ENCODE measurements around the gene TXNRD1. TPM values are rescaled to one million over a fixed set of nuclear protein-coding genes. Genes with fewer than 3 reads are reported as not detected.

Gene TXNRD1
- total and polyA plus RNA-seq, 5 donors, result 57.9 to 187 (median 144) TPM

GRCh38 chr12:104306943-104307654, 91.5 kb downstream of the TXNRD1 start:
- intact Hi-C loops (cut with DNase I), result no loop called here
- Histone ChIP-seq H3K4me3 (ENCODE audit: low read length) (no peak overlapping the region), H3K27ac (ENCODE audit: low read length) (no peak overlapping the region), H3K9me3 (ENCODE audit: control insufficient read depth, low read length) (no peaks in the 10 kb centered on the region), H3K27me3 (ENCODE audit: control insufficient read depth, insufficient read depth) (no peaks in the 10 kb centered on the region), H3K4me1 (ENCODE audit: control insufficient read depth, insufficient read depth, low read length) (peaks cover 14% of the 10 kb centered on the region)
- no peak for DNase-seq
- 84% methylated on average over 6 of the region's 6 CpGs for WGBS
- ATAC-seq, result no peak

GRCh38 chr12:104307655-104308000, 92.0 kb downstream of the TXNRD1 start:
- no peak overlapping the region for H3K27ac ChIP-seq (ENCODE audit: low read length)

GRCh38 chr12:104309446-104309993, 93.9 kb downstream of the TXNRD1 start:
- Histone ChIP-seq H3K27me3 (ENCODE audit: control insufficient read depth, insufficient read depth) (no peaks in the 10 kb centered on the region), H3K9me3 (ENCODE audit: control insufficient read depth, low read length) (no peaks in the 10 kb centered on the region), H3K27ac (ENCODE audit: low read length) (no peak overlapping the region), H3K4me1 (ENCODE audit: control insufficient read depth, insufficient read depth, low read length) (peaks cover 2% of the 10 kb centered on the region), H3K4me3 (ENCODE audit: low read length) (no peak overlapping the region)
- intact Hi-C loops (cut with DNase I), result no loop called here
- ATAC-seq (no peak), DNase-seq (peak in 1 of 3 donors; percentile 28)
- over 99% methylated on average over 4 of the region's 4 CpGs for WGBS

More at GRCh38 chr12:104307655-104308000, 92.0 kb downstream of the TXNRD1 start:
- Histone ChIP-seq H3K27me3 (ENCODE audit: control insufficient read depth, insufficient read depth) (no peaks in the 10 kb centered on the region), H3K4me1 (ENCODE audit: control insufficient read depth, insufficient read depth, low read length) (peaks cover 14% of the 10 kb centered on the region), H3K9me3 (ENCODE audit: control insufficient read depth, low read length) (no peaks in the 10 kb centered on the region), H3K4me3 (ENCODE audit: low read length) (no peak overlapping the region)
- ATAC-seq (no peak), DNase-seq (no peak)
- intact Hi-C loops (cut with DNase I), result no loop called here

- WGBS, result 78% methylated on average over 5 of the region's 5 CpGs
- intact Hi-C loops (cut with DNase I), result no loop called here
- no peak for ATAC-seq
Observed at GRCh38 chr12:104310751-104311633, 95.4 kb downstream of the TXNRD1 start.

GRCh38 chr12:104312202-104312601, 96.6 kb downstream of the TXNRD1 start:
- no peaks in the 10 kb centered on the region for H3K4me1 ChIP-seq (ENCODE audit: control insufficient read depth, insufficient read depth, low read length)
- DNase-seq (no peak), ATAC-seq (no peak)
- WGBS, result 78% methylated on average over 1 of the region's 1 CpG
- H3K27ac ChIP-seq (ENCODE audit: low read length), result no peak overlapping the region
- no peaks in the 10 kb centered on the region for H3K27me3 ChIP-seq (ENCODE audit: control insufficient read depth, insufficient read depth)
- intact Hi-C loops (cut with DNase I), result no loop called here
- no peak overlapping the region for H3K4me3 ChIP-seq (ENCODE audit: low read length)
- H3K9me3 ChIP-seq (ENCODE audit: control insufficient read depth, low read length), result no peaks in the 10 kb centered on the region

More at GRCh38 chr12:104310751-104311633, 95.4 kb downstream of the TXNRD1 start:
- no peaks in the 10 kb centered on the region for H3K27me3 ChIP-seq (ENCODE audit: control insufficient read depth, insufficient read depth)
- H3K9me3 ChIP-seq (ENCODE audit: control insufficient read depth, low read length), result no peaks in the 10 kb centered on the region
- H3K4me3 ChIP-seq (ENCODE audit: low read length), result no peak overlapping the region
- no peak overlapping the region for H3K27ac ChIP-seq (ENCODE audit: low read length)
- peaks cover under 1% of the 10 kb centered on the region for H3K4me1 ChIP-seq (ENCODE audit: control insufficient read depth, insufficient read depth, low read length)
- no peak for DNase-seq

- no peak overlapping the region for H3K27ac ChIP-seq (ENCODE audit: low read length)
- intact Hi-C loops (cut with DNase I), result no loop called here
- no peaks in the 10 kb centered on the region for H3K9me3 ChIP-seq (ENCODE audit: control insufficient read depth, low read length)
- H3K4me3 ChIP-seq (ENCODE audit: low read length), result no peak overlapping the region
- DNase-seq (no peak), ATAC-seq (no peak)
- H3K27me3 ChIP-seq (ENCODE audit: control insufficient read depth, insufficient read depth), result no peaks in the 10 kb centered on the region
- H3K4me1 ChIP-seq (ENCODE audit: control insufficient read depth, insufficient read depth, low read length), result no peaks in the 10 kb centered on the region
- WGBS, result 96% methylated on average over 1 of the region's 1 CpG
Observed at GRCh38 chr12:104312654-104313053, 97.1 kb downstream of the TXNRD1 start.

- ATAC-seq, result no peak
- H3K4me1 ChIP-seq (ENCODE audit: control insufficient read depth, insufficient read depth, low read length), result no peaks in the 10 kb centered on the region
- H3K27me3 ChIP-seq (ENCODE audit: control insufficient read depth, insufficient read depth), result no peaks in the 10 kb centered on the region
- DNase-seq, result no peak
- no peak overlapping the region for H3K27ac ChIP-seq (ENCODE audit: low read length)
- intact Hi-C loops (cut with DNase I), result no loop called here
- H3K9me3 ChIP-seq (ENCODE audit: control insufficient read depth, low read length), result no peaks in the 10 kb centered on the region
- WGBS, result 82% methylated on average over 4 of the region's 4 CpGs
- H3K4me3 ChIP-seq (ENCODE audit: low read length), result no peak overlapping the region
Observed at GRCh38 chr12:104313568-104314241, 98.1 kb downstream of the TXNRD1 start.

- H3K9me3 ChIP-seq (ENCODE audit: control insufficient read depth, low read length), result no peaks in the 10 kb centered on the region
- no peaks in the 10 kb centered on the region for H3K4me1 ChIP-seq (ENCODE audit: control insufficient read depth, insufficient read depth, low read length)
- intact Hi-C loops (cut with DNase I), result no loop called here
- ATAC-seq (no peak), DNase-seq (no peak)
- no peaks in the 10 kb centered on the region for H3K27me3 ChIP-seq (ENCODE audit: control insufficient read depth, insufficient read depth)
- no peak overlapping the region for H3K27ac ChIP-seq (ENCODE audit: low read length)
- H3K4me3 ChIP-seq (ENCODE audit: low read length), result no peak overlapping the region
- WGBS, result 92% methylated on average over 1 of the region's 1 CpG
Observed at GRCh38 chr12:104314242-104314614, 98.6 kb downstream of the TXNRD1 start.

- Histone ChIP-seq H3K27me3 (ENCODE audit: control insufficient read depth, insufficient read depth) (no peaks in the 10 kb centered on the region), H3K4me3 (ENCODE audit: low read length) (no peak overlapping the region), H3K9me3 (ENCODE audit: control insufficient read depth, low read length) (no peaks in the 10 kb centered on the region), H3K27ac (ENCODE audit: low read length) (no peak overlapping the region), H3K4me1 (ENCODE audit: control insufficient read depth, insufficient read depth, low read length) (no peaks in the 10 kb centered on the region)
- ATAC-seq (no peak), DNase-seq (no peak)
- 79% methylated on average over 10 of the region's 10 CpGs for WGBS
- intact Hi-C loops (cut with DNase I), result no loop called here
Observed at GRCh38 chr12:104315326-104316224, 100.0 kb downstream of the TXNRD1 start.

GRCh38 chr12:104316936-104317335, 101.4 kb downstream of the TXNRD1 start:
- intact Hi-C loops (cut with DNase I), result no loop called here
- H3K4me3 ChIP-seq (ENCODE audit: low read length), result no peak overlapping the region
- no peak for DNase-seq
- no peak for ATAC-seq
- no peaks in the 10 kb centered on the region for H3K4me1 ChIP-seq (ENCODE audit: control insufficient read depth, insufficient read depth, low read length)
- H3K9me3 ChIP-seq (ENCODE audit: control insufficient read depth, low read length), result no peaks in the 10 kb centered on the region
- no peak overlapping the region for H3K27ac ChIP-seq (ENCODE audit: low read length)
- H3K27me3 ChIP-seq (ENCODE audit: control insufficient read depth, insufficient read depth), result no peaks in the 10 kb centered on the region

Data from right cardiac atrium (tissue), 5 donors.